Stimulated activated naive CD8-positive, alpha-beta T cell treated with anti-CD3 and anti-CD28 coated beads, Interleukin-15, Interleukin-2, amounts not matched to agents 100 ng/mL and 50 ng/mL, for 24 hours (primary cell): ENCODE results near the gene TREML4.

Experiments used
- H3K27ac Mint-ChIP-seq: one replicate; pipeline ENCODE4 v1.8.0; 2021; ENCODE audit warnings: mild to moderate bottlenecking, mixed read lengths
- H3K27me3 Mint-ChIP-seq: one replicate; pipeline ENCODE4 v1.8.0; 2021; ENCODE audit warnings: mixed read lengths
- H3K36me3 Mint-ChIP-seq: one replicate; pipeline ENCODE4 v1.8.0; 2021; ENCODE audit warnings: low read depth, mixed read lengths
- H3K4me1 Mint-ChIP-seq: one replicate; pipeline ENCODE4 v1.8.0; 2021; ENCODE audit warnings: low read depth, mixed read lengths
- H3K4me3 Mint-ChIP-seq: one replicate; pipeline ENCODE4 v1.8.0; 2021; ENCODE audit warnings: mild to moderate bottlenecking, mixed read lengths
- H3K9me3 Mint-ChIP-seq: one replicate; pipeline ENCODE4 v1.8.0; 2021; ENCODE audit warnings: mixed read lengths

The TREML4 gene

DNA sequence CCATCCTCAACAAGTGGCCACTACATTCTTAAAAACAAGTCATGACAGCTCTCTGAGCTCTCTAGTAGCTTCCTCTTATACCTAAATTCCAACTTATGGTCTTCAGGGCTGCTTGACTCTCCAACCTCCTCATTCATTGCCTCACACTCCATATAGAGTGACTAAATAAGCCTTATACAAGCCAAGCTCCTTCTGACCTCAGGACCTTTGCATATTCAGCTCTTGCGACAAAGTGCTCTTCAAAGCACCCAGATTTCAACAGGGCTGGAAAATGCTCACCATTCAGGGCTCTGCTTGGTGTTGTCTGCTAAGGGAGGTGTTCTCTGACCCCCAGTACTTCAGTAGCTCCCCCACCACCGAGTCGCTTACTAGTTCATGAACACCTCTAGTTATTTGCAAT is 30.9 kb upstream of the TREML4 start:
- peak overlapping the region; percentile 10 for H3K27ac Mint-ChIP-seq
- no peaks in the 10 kb centered on the region for H3K27me3 Mint-ChIP-seq
- no peaks in the 10 kb centered on the region for H3K36me3 Mint-ChIP-seq
- H3K4me3 Mint-ChIP-seq: no peak overlapping the region
- H3K4me1 Mint-ChIP-seq: peaks cover 50% of the 10 kb centered on the region
- no peaks in the 10 kb centered on the region for H3K9me3 Mint-ChIP-seq

DNA sequence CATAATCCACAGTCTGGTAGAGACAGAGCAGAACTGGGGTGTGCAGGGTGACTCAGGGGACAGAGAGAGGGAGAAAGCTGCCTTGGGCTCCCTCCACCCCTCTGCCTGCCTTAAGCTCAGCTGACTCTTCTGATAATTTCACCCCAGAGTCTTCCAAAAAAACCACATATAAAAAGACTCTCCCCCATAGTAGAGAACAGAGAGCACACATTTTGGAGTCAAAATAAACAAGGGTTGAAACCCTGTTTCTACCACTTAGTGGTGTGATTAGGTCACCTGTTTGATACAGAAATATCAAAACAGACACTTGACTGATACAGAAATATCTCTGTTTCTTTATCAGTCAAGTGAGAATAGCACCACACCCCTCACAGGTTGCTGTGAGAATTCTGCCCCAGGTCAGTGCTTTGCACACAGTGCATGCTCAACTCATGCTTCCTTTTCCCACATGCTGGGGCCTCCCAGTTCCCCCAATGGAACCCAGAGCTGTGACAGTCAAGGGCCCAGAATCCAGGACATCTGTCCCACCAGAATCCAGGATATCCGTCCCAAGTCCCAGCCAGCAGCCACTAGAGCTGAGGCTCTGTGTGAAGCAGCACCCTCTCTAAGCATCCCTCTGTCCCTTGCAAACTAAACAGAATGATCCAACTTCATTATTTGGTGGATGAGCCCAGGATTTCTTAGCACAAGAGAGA is 28.4 kb upstream of the TREML4 start:
- H3K27me3 Mint-ChIP-seq: no peaks in the 10 kb centered on the region
- peaks cover 53% of the 10 kb centered on the region for H3K4me1 Mint-ChIP-seq
- H3K27ac Mint-ChIP-seq: peak overlapping the region; percentile 89

DNA sequence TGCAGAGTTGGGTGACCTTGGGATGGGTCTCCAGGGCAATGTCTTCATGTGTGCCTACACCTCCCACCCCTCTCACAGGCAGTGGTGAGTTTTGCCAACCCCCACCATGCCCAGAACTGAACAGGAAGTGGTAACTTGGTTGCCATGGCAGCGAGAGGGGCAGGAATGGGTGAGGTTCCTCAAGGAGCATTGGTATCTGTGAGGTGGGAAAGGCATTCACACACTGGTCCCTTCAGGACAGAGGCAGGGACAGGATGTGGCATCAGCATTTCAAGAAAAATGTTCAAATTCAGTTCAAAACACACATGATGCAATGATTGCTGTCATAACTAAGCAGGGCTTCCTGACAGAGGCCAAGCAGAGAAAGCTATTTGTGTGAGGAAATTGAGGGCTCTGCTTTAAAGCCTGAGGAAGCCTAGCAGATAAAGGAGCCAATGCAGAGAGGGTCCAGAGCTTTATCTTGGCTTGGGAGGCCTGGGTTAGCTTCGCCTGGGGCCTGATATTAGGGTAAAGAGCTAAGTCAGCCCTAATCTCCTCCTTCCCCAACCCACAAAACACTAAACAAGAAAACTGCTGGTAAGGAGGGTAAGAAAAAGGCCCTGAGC is 27.8 kb upstream of the TREML4 start:
- H3K4me1 Mint-ChIP-seq: peaks cover 53% of the 10 kb centered on the region

More for the DNA sequence above, 28.4 kb upstream of the TREML4 start:
- Mint-ChIP-seq H3K36me3 (no peaks in the 10 kb centered on the region), H3K9me3 (no peaks in the 10 kb centered on the region), H3K4me3 (peak overlapping the region; percentile 59)

DNA sequence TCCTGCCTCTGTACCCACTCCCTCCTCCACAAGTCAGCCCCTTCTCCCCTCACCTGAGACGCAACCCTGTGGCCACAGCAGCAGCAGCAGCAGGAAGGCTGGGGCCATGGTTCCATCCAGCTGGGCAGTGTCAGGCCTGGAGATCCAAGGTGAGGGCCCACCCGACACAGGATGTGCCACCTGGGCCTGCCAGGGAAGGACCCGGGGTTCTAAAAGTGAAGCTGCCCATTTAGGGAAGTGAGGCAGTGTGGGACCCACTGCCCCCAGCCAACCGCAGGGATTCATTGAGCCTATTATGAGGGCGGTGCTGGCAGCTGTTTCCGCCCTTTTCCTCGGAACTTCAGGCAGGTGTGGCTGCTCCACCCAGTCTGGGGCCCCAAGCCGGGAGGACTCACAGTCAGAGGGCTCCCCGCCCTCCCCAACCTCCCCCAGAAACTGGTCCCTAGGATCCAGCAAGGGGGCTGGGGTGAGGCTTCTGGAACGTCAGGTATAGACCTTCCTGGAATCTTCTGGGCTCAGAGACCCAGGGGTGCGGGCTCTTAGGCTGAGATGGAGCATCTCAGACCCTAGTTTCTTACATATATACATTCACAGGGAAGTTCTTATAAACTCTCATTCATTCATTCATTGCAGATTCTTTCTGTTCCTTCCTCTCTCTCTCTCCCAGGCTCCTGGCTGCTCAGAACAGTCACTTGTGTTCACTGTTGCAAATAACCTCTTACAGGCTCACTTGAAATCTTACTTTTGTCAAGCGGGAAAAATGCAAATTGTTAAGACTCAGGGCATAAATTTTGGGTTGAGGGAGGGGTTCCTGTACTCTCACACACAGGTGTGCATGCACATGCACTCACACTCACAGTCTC is 27.0 kb upstream of the TREML4 start, which contains the start of gene TREML2:
Gene TREML2 (minus strand): TSS at position 249 of the 863 bp plus-strand sequence. CDS start 141 bp downstream, at position 108.
- Mint-ChIP-seq H3K36me3 (no peaks in the 10 kb centered on the region), H3K27ac (peak within 1 kb of the TSS; percentile 89)

More for the DNA sequence above, 27.8 kb upstream of the TREML4 start:
- peak overlapping the region; percentile 89 for H3K27ac Mint-ChIP-seq
- no peaks in the 10 kb centered on the region for H3K36me3 Mint-ChIP-seq
- H3K27me3 Mint-ChIP-seq: no peaks in the 10 kb centered on the region
- peak overlapping the region; percentile 59 for H3K4me3 Mint-ChIP-seq
- no peaks in the 10 kb centered on the region for H3K9me3 Mint-ChIP-seq

DNA sequence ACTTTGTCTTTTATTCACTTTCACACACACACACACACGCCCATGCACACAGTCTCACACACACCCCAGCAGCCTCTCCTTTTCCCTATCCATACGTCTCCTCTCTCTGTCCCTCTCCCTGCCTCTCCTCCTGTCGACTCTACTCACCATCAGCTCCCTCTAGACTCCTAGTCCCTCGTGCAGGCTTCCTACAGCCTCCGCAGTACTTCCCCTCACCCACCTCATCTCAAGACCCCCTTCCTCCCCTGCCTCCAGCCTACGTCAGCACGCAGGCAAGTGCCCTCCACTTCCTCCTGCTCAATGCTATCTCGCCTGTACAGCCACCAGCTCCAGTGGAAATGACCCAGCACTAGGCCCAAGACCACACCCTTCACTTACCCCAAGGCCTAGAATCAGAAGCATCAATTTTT is 26.4 kb upstream of the TREML4 start:
- peak overlapping the region; percentile 89 for H3K27ac Mint-ChIP-seq
- H3K4me3 Mint-ChIP-seq: peak overlapping the region; percentile 59

More for the DNA sequence above, 27.0 kb upstream of the TREML4 start, which contains the start of gene TREML2:
- H3K27me3 Mint-ChIP-seq: no peaks in the 10 kb centered on the region
- H3K4me1 Mint-ChIP-seq: peaks cover 53% of the 10 kb centered on the region
- no peaks in the 10 kb centered on the region for H3K9me3 Mint-ChIP-seq
- peak within 1 kb of the TSS; percentile 59 for H3K4me3 Mint-ChIP-seq

DNA sequence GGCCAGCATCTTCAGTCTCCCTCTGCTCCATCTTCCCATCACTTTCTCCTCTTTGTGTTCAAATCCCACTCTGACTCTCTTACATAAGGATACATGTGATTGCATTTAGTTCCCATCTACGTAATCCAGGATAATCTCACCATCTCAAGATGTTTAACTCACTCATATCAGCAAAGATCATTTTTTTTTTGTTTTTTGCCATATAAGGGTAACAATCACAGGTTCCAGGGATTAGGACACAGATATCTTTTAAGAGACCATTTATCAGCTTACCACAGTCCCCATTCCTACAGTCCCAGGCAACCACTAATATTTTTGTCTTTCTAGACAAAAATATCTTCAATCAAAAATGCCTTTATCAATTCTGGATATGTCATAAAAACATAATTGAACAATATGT is 24.0 kb upstream of the TREML4 start:
- H3K9me3 Mint-ChIP-seq: no peaks in the 10 kb centered on the region
- H3K27me3 Mint-ChIP-seq: no peaks in the 10 kb centered on the region
- peaks cover 51% of the 10 kb centered on the region for H3K4me1 Mint-ChIP-seq
- no peak overlapping the region for H3K4me3 Mint-ChIP-seq
- peaks cover 4% of the 10 kb centered on the region for H3K36me3 Mint-ChIP-seq
- H3K27ac Mint-ChIP-seq: no peak overlapping the region

More for the DNA sequence above, 26.4 kb upstream of the TREML4 start:
- H3K36me3 Mint-ChIP-seq: no peaks in the 10 kb centered on the region
- H3K4me1 Mint-ChIP-seq: peaks cover 53% of the 10 kb centered on the region
- no peaks in the 10 kb centered on the region for H3K9me3 Mint-ChIP-seq
- H3K27me3 Mint-ChIP-seq: no peaks in the 10 kb centered on the region

DNA sequence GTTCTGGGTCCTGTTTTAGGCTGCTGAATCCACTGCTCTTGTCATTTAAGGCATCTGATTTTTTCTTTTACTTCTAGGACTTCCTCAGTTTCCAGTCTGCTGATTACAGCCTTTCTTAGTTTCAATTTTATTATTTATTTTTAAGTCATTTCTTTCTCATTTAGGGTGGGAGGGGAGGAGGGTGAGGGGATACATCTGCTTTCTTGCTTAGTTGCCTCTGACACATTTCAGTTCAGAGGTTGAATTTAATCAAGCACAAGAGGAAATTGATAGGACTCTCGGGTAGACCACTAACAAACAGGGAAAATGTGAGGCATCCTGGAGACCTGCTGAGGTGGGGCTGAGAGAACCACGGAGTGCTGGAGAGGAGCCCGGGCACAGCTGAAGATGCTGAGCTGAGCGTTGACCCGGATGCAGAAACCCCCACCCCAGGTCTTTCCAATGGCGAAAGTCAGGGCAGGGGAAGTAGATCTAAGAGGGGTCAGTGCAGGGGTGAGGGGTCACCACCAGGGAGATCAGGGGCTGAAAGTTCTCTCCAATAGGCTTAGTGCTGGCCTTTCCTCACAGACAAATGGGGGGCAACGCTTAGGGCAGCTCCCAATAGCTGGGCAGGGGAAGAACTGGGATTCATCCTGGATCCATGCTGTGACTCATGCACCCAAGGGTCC is 19.6 kb upstream of the TREML4 start:
- no peak overlapping the region for H3K4me3 Mint-ChIP-seq
- no peaks in the 10 kb centered on the region for H3K9me3 Mint-ChIP-seq
- H3K36me3 Mint-ChIP-seq: peaks cover 4% of the 10 kb centered on the region
- H3K4me1 Mint-ChIP-seq: peaks cover 28% of the 10 kb centered on the region
- H3K27ac Mint-ChIP-seq: no peak overlapping the region
- H3K27me3 Mint-ChIP-seq: no peaks in the 10 kb centered on the region

DNA sequence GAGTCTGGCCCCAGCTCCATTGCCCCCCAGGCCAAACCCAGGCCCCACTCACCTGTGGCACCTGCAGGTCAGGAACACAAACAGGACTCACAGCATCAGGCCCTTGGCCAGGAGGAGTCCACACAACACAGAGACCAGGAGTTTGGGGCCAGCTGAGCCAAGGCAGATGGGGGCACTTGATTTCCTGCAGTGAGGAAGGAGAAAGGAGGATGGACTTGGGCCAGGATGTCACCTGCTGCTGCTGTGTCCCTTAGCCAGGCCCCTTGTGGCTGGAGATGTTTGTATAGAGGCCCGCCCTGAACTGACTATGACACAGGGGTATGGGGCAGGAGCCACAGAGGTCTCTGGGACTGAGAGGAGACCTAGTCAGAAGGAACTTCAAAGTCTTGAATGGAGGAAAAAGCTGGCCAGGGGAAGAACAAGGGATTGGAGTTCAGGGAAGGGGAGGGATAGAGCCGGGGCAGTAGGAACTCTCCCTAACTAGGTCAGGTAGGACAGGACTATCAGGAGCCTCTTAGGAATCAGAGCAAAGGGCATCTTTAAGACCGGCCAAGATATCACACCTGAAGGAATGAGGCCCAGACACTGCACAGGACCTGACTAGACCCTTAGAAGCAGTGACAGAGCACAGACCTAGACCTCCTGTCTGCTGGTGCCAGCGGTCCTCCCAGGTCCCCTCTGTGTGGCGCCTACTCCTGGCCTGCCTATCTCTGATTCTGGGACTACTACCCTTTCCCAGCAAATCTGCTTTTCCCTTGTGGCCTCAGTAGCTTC is 18.4 kb upstream of the TREML4 start:
- Mint-ChIP-seq H3K9me3 (peaks cover 7% of the 10 kb centered on the region), H3K4me1 (peaks cover 28% of the 10 kb centered on the region), H3K36me3 (peaks cover 4% of the 10 kb centered on the region), H3K27ac (no peak overlapping the region), H3K27me3 (no peaks in the 10 kb centered on the region), H3K4me3 (no peak overlapping the region)

DNA sequence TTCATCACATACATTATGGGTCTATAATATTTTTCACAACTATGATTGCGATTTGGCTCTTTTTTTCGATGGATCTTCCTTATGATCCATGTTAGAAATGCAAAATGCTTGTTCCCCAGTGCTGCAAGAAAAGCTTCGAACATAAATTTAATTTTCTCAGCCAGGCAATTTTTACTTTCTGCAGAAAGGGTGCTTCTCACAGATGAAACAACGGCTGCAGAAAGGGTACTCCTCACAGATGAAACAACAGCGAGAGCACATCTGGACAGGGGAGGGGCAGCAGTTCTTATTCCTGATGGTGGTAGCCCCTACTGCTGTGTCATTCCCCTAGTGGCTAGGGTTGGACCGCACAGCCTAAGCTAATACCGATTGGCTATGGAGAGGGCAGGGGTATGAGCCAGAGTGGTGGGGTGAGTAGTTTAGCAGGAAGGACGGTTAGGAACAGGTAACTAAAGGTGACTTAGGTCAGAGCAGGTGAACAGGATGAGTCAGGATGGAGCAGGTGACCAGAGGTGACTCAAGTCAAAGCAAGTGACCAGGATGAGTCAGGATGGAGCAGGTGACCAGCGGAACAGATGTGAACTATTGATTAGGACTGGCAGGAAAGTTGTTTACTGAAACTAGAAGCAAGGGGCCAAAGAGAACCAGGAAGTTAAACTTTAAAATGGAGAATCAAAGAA is 13.4 kb upstream of the TREML4 start:
- H3K36me3 Mint-ChIP-seq: no peaks in the 10 kb centered on the region
- no peaks in the 10 kb centered on the region for H3K27me3 Mint-ChIP-seq
- H3K4me1 Mint-ChIP-seq: peaks cover 12% of the 10 kb centered on the region
- H3K4me3 Mint-ChIP-seq: no peak overlapping the region
- no peak overlapping the region for H3K27ac Mint-ChIP-seq
- peaks cover 7% of the 10 kb centered on the region for H3K9me3 Mint-ChIP-seq

DNA sequence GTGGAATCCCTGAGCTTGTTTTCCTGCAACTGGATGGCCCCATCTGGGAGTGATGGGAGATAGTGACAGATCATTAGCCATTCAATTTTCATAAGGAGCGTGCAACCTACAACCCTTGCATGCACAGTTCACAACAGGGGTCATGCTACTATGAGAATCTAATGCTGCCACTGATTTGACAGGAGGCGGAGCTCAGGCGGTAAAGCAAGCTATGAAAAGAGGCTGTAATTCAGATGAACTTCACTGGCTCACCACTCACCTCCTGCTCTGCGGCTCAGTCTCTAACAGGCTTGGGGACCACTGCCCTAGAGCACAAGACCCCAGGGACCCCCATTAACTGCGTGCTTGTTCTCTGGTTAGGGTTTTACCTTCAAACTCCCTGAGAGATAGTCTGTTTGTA is 12.4 kb upstream of the TREML4 start:
- Mint-ChIP-seq H3K36me3 (no peaks in the 10 kb centered on the region), H3K9me3 (peaks cover 7% of the 10 kb centered on the region), H3K27ac (no peak overlapping the region), H3K27me3 (no peaks in the 10 kb centered on the region), H3K4me1 (peaks cover 1% of the 10 kb centered on the region), H3K4me3 (no peak overlapping the region)

DNA sequence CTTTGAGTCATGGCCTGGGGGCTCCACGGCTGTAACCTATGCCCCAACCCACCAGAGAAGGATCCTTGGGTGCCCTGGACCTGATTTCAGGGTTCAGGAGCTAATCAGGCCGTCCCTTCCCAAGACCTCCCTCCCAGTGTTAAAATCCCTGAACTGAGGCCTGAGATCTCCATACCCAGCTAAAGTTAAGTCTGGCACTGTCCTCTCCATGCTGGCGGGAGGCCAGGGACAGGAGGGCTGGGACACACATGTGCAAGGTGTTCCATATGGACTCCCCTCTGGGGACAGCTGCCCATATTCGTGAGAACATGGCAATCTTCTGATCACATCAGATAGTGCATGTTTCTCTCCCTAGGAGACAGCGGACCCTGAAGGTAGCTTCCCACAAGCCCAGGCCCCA is 11.5 kb upstream of the TREML4 start:
- Mint-ChIP-seq H3K36me3 (no peaks in the 10 kb centered on the region), H3K4me3 (no peak overlapping the region), H3K27ac (no peak overlapping the region), H3K27me3 (no peaks in the 10 kb centered on the region), H3K4me1 (no peaks in the 10 kb centered on the region), H3K9me3 (peaks cover 7% of the 10 kb centered on the region)

DNA sequence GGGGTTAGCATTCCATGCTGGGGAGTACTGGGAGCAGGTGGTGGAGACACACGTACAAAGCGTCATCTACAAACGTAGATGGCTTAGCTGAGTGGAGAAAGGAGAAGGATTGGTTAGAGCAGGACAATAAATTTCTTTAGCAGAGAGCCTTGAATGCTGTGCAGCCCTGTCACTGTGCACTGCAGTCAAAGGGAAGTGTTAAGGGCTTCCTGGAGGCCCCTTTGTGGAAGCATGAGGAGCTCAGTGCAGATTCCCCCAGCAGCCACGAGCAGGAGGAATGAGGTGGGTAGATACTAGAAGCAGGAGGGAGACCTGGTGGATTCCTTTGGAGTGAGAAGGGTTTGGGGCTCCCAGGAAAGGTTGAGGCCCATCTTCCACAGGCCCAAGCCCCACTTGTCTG is 6.1 kb upstream of the TREML4 start:
- Mint-ChIP-seq H3K4me3 (no peak overlapping the region), H3K27me3 (no peaks in the 10 kb centered on the region), H3K27ac (no peak overlapping the region), H3K9me3 (no peaks in the 10 kb centered on the region), H3K36me3 (no peaks in the 10 kb centered on the region), H3K4me1 (no peaks in the 10 kb centered on the region)

DNA sequence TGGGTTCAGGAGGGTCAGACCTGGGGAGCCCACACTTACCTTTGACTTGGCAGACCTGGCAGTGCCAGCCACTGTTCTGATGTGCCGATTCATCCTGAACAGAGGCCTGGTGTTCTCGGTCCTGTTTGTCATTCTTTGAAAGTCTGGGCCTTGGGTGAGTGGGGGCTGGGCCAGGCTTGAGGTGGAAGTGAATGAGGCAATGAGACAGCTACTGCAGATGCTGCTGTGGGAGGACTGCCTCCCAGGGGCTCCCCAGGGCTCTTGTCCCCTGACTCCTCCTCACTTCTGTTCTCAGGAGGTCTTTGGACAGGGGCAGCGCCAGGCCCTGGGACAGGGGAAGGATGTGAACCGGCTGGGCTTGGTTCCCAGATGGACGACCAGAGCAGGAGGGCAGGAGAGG is 5.6 kb upstream of the TREML4 start:
- Mint-ChIP-seq H3K9me3 (no peaks in the 10 kb centered on the region), H3K4me1 (no peaks in the 10 kb centered on the region), H3K27ac (no peak overlapping the region), H3K27me3 (no peaks in the 10 kb centered on the region), H3K4me3 (no peak overlapping the region), H3K36me3 (no peaks in the 10 kb centered on the region)
